GM13977 (cell line): Measurements from ENCODE around the gene C11orf58.

Source experiments
- DNase-seq: peaks from one replicate; pipeline ENCODE4 v3.0.0; 2012; ENCODE audit warnings: low spot score
- in situ Hi-C: fragments of 300-500 bp; cut with MboI; formaldehyde crosslinking; loops from one replicate; pipeline ENCODE4 v1.12.0; 2022; ENCODE audit warnings: low sequenced_read_pairs, low pct_unique_long_range_greater_than_20kb, mixed read lengths, inconsistent platforms; ENCODE audit not compliant: unreplicated experiment
- TF ChIP-seq, protein P1 (sequence below): IDR thresholded peaks from 2 replicates; pipeline ENCODE4 v1.5.1; 2012; ENCODE audit warnings: mild to moderate bottlenecking, control low read depth; ENCODE audit not compliant: insufficient read depth; ENCODE audit errors: extremely low read depth, missing control alignments

C11orf58 gene

GRCh38 chr11:16791191-16791961, 52.9 kb downstream of the C11orf58 start:
- DNase-seq, result no peak
- TF ChIP-seq, protein P1, sequence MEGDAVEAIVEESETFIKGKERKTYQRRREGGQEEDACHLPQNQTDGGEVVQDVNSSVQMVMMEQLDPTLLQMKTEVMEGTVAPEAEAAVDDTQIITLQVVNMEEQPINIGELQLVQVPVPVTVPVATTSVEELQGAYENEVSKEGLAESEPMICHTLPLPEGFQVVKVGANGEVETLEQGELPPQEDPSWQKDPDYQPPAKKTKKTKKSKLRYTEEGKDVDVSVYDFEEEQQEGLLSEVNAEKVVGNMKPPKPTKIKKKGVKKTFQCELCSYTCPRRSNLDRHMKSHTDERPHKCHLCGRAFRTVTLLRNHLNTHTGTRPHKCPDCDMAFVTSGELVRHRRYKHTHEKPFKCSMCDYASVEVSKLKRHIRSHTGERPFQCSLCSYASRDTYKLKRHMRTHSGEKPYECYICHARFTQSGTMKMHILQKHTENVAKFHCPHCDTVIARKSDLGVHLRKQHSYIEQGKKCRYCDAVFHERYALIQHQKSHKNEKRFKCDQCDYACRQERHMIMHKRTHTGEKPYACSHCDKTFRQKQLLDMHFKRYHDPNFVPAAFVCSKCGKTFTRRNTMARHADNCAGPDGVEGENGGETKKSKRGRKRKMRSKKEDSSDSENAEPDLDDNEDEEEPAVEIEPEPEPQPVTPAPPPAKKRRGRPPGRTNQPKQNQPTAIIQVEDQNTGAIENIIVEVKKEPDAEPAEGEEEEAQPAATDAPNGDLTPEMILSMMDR, result no peak
- in situ Hi-C loops, result loop anchor here (25.0 kb wide), 1 partner anchor 721 kb away; no protein-coding TSS in a partner anchor

- TF ChIP-seq, protein P1, result no peak
- in situ Hi-C loops, result loop anchor here (25.0 kb wide), 1 partner anchor 720 kb away; no protein-coding TSS in a partner anchor
- no peak for DNase-seq
These were observed 54.0 kb downstream of the C11orf58 start for GRCh38 chr11:16792426-16792825.

DNA sequence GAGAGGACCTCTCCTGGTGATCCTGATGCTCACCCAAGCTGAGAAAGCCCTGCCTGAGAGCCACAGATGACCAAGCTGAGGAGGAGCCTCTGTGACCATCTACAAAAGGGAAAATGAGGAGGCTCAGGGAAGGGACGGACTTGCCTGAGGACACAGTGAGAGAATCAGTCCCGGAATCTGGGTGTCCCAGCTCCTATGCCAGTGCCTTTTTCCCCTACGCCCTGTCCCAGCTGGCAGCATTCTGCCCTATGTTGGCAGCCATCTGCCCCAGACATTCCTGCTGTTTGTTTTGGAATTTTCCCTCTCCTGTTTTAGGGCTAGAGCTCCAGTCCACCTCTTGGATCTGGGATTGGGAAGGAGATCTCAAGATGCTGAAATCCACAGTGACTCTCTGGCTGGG, 54.6 kb downstream of the C11orf58 start:
- in situ Hi-C loops, result loop anchor here (25.0 kb wide), 1 partner anchor 719 kb away; no protein-coding TSS in a partner anchor
- TF ChIP-seq, protein P1, result no peak
- no peak for DNase-seq

GRCh38 chr11:16793511-16793910, 55.1 kb downstream of the C11orf58 start:
- TF ChIP-seq, protein P1, result no peak
- no peak for DNase-seq
- in situ Hi-C loops, result loop anchor here (25.0 kb wide), 1 partner anchor 719 kb away; no protein-coding TSS in a partner anchor

DNA sequence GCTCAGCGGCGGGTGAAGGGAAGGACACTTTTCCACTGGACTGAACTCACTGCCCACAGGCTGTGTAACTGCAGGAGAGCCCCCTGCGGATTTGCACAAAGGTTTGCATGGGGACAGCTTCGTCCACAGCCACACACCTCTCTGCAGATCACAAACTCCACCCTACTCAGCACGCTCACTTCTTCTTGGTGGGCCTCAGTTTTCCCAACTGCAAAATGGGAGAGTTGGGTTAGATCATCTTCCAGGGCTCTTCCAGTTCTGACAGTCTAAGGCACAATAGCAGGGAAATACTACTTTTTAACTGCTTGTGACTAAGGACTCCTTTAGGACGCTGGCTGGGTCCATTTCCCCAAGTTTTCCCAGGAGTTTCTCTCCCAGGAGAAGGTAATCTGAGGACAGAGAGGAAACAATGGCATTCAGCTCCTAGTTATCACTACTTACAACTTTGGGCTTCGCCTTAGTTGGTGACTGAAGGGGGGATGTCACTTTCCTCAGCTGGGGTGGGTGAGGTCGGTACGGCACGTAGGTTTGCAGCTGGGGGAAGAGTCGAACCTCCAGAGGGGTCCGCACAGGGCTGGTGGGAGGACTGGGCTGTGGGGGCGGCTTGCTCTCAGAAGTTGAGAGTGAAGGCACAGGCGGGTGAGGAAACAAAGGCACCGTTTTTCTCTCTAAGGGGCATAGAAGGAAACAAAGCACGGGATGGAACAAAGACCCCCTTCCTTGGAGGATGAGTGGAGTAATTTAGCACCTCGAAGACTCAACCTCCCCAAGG, 55.8 kb downstream of the C11orf58 start:
- TF ChIP-seq, protein P1, result no peak
- no peak for DNase-seq
- in situ Hi-C loops, result loop anchor here (25.0 kb wide), 1 partner anchor 718 kb away; no protein-coding TSS in a partner anchor

DNA sequence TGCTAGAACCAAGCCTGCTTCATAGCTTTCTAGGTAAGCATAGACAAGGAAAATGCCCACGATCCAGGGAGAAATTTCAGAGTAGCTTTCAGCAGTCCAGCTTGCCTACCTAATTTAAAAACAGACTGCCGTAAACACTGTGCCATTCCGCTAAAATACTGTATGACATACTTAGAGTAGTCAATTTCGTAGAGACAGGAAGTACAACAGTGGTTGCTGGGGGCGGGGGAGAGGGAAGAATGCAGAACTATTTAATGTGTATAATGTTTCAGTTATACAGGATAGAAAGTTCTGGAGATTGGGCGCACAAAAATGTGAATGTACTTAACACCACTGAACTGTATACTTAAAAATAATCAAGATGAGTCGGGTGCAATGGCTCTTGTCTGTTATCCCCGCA, 56.7 kb downstream of the C11orf58 start:
- TF ChIP-seq, protein P1, result no peak
- DNase-seq, result no peak
- in situ Hi-C loops, result loop anchor here (25.0 kb wide), 1 partner anchor 717 kb away; no protein-coding TSS in a partner anchor
